T-cell (primary cell): ENCODE results near the gene ARSB. TPM values are rescaled to one million over a fixed set of nuclear protein-coding genes. Genes with fewer than 3 reads are reported as not detected.
A peak's percentile ranks its signal among the peaks of the same experiment; 100 is the strongest.

ENCODE experiments used
- ATAC-seq, 4 experiments: fragments of 200-7000 bp in 3 of 4; fragments of 150-1000 bp in 1 of 4; cut with Tn5 transposase; replicated peaks in 1 of 4; 1 replicate in 3 of 4; 2 replicates in 1 of 4; pipeline ENCODE4 v1.10.0; 2021; ENCODE audit warnings: moderate library complexity in 3 of 4, mild to moderate bottlenecking in 2 of 4, moderate number of reproducible peaks in 1 of 4
- CTCF ChIA-PET, 2 donors: fragments of 300-600 bp; sonication (Branson Sonifier 250); formaldehyde crosslinking; loops; one replicate each; lab custom pipeline; 2022; ENCODE audit warnings: antibody characterized with exemption in 2 of 2; lab: Charles Lee
- POLR2A ChIA-PET, 2 donors: fragments of 300-600 bp; sonication (Branson Sonifier 250); formaldehyde crosslinking; loops; one replicate each; lab custom pipeline; 2022; ENCODE audit warnings: antibody characterized with exemption in 2 of 2; lab: Charles Lee
- DNase-seq, 35 experiments: peaks; one replicate each; pipeline versions ENCODE4 v3.0.0 to v3.0.0-alpha.2; 2013 to 2023
- H3K27ac ChIP-seq: one replicate; pipeline ENCODE4 v1.5.1; 2013; ENCODE audit warnings: low read length
- H3K27me3 ChIP-seq, 2 experiments: replicated peaks in 1 of 2; 1 replicate in 1 of 2; 2 replicates in 1 of 2; pipeline versions ENCODE4 v1.6.1 to v1.7.0; 2013; ENCODE audit warnings: low read length in 1 of 2, mixed read lengths in 1 of 2; ENCODE audit not compliant: control insufficient read depth in 2 of 2, insufficient read depth in 2 of 2; ENCODE audit errors: extremely low read depth in 1 of 2
- H3K36me3 ChIP-seq, 2 donors: 1 replicate in 1 of 2; 2 replicates in 1 of 2; pipeline versions ENCODE4 v1.6.1 to v1.7.0; 2013; ENCODE audit warnings: low read length in 1 of 2; ENCODE audit not compliant: control insufficient read depth in 2 of 2, insufficient read depth in 1 of 2; ENCODE audit errors: extremely low read depth in 1 of 2
- H3K4me1 ChIP-seq, 2 experiments: 1 replicate in 1 of 2; 2 replicates in 1 of 2; pipeline versions ENCODE4 v1.6.1 to v1.7.0; 2013; ENCODE audit warnings: low read length in 2 of 2, mixed read lengths in 1 of 2; ENCODE audit not compliant: insufficient read depth in 2 of 2, control insufficient read depth in 1 of 2; ENCODE audit errors: extremely low read depth in 1 of 2
- H3K4me3 ChIP-seq, 2 donors: 1 replicate in 1 of 2; 2 replicates in 1 of 2; pipeline versions ENCODE4 v1.5.1 to v1.7.0; 2013; ENCODE audit warnings: mild to moderate bottlenecking in 2 of 2, low read length in 1 of 2, moderate library complexity in 1 of 2; ENCODE audit not compliant: control insufficient read depth in 1 of 2; ENCODE audit errors: extremely low read depth in 1 of 2
- H3K9me3 ChIP-seq: 2 replicates; pipeline ENCODE4 v1.7.0; 2013
- H3K27ac Mint-ChIP-seq, 2 donors: one replicate each; pipeline ENCODE4 v1.8.0; 2020 to 2021; ENCODE audit warnings: mild to moderate bottlenecking in 2 of 2, mixed read lengths in 2 of 2
- H3K27me3 Mint-ChIP-seq, 2 donors: one replicate each; pipeline ENCODE4 v1.8.0; 2021 to 2022; ENCODE audit warnings: mixed read lengths in 2 of 2
- H3K36me3 Mint-ChIP-seq: one replicate; pipeline ENCODE4 v1.8.0; 2021; ENCODE audit warnings: mixed read lengths
- H3K4me1 Mint-ChIP-seq, 3 donors: one replicate each; pipeline ENCODE4 v1.8.0; 2020 to 2022; ENCODE audit warnings: mixed read lengths in 3 of 3, mild to moderate bottlenecking in 1 of 3
- H3K4me3 Mint-ChIP-seq, 3 donors: one replicate each; pipeline ENCODE4 v1.8.0; 2020 to 2022; ENCODE audit warnings: mild to moderate bottlenecking in 3 of 3, mixed read lengths in 3 of 3, moderate library complexity in 3 of 3
- H3K9me3 Mint-ChIP-seq, 3 donors: one replicate each; pipeline ENCODE4 v1.8.0; 2020 to 2022; ENCODE audit warnings: mixed read lengths in 3 of 3
- WGBS: methylation state at CpG from one replicate; pipeline ENCODE4 v1.1.5; 2013; ENCODE audit warnings: missing lambda C conversion rate; ENCODE audit not compliant: insufficient coverage; 5-methylcytosine and 5-hydroxymethylcytosine counted together
- total RNA-seq, 35 experiments: library from RNA in 6 of 35; stranded (reverse) in 6 of 35; fragments of 120-200 nt in 1 of 35; gene quantifications; one replicate each; pipeline versions ENCODE4 v1.2.1 to v1.2.4 and lab custom pipeline; 2013 to 2026

Gene ARSB
- total RNA-seq, 5 donors from 2014 or later (not counting 1 experiment from before 2014, with no cell fraction given), result 5.6 to 7.1 (median 6.9) TPM

DNA sequence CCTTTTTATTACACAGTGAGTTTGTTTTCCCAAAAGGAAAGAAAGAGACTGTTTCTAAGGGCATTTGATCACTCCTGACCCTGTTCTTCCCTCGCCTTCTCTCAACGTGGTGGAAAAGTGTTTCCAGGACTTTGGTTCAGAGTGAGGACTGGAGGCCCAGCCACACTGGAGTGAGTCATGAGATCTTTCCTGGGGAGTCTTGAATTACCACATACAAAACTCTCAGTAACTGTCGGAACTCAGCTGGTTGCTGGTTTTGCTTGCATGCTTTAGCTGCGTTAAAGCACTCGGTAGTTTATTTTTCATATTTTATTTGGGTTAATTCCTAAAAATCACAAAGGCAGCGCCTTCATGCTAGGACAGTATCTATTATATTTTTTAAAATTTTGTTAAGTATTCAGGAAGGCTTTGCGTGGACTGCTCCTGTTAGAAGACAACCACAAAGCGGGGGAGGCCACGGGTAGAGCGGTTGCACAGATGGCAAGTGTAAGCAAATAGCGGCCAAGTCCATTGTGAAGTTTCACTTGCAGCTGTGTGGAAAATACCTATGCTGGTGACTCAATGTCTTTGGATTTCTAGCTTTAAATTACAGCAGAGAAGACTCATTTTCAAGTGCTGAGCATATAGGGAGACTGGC, 77.7 kb downstream of the ARSB start:
- Mint-ChIP-seq H3K4me3 (no peak overlapping the region), H3K27ac (no peak overlapping the region), H3K9me3 (no peaks in the 10 kb centered on the region), H3K36me3 (peaks cover 21% of the 10 kb centered on the region), H3K27me3 (no peaks in the 10 kb centered on the region), H3K4me1 (peaks cover 0 to 3% (median 2%) of the 10 kb centered on the region in 3 donors)
- no peaks in the 10 kb centered on the region for H3K27me3 ChIP-seq
- WGBS, result 81% methylated on average over 5 of the region's 11 CpGs
- ChIA-PET POLR2A (interaction anchor here in 1 of 2 donors (1.0 kb wide), 1 partner anchor 64 kb away, joined by 3 read pairs; no protein-coding TSS in a partner anchor), CTCF (no interaction called here)
- ATAC-seq (no peak), DNase-seq (no peak)
- H3K4me1 ChIP-seq, result no peaks in the 10 kb centered on the region
- H3K4me3 ChIP-seq, result no peak overlapping the region
- H3K27ac ChIP-seq, result no peak overlapping the region
- no peaks in the 10 kb centered on the region for H3K9me3 ChIP-seq
- H3K36me3 ChIP-seq, result no peaks in the 10 kb centered on the region

DNA sequence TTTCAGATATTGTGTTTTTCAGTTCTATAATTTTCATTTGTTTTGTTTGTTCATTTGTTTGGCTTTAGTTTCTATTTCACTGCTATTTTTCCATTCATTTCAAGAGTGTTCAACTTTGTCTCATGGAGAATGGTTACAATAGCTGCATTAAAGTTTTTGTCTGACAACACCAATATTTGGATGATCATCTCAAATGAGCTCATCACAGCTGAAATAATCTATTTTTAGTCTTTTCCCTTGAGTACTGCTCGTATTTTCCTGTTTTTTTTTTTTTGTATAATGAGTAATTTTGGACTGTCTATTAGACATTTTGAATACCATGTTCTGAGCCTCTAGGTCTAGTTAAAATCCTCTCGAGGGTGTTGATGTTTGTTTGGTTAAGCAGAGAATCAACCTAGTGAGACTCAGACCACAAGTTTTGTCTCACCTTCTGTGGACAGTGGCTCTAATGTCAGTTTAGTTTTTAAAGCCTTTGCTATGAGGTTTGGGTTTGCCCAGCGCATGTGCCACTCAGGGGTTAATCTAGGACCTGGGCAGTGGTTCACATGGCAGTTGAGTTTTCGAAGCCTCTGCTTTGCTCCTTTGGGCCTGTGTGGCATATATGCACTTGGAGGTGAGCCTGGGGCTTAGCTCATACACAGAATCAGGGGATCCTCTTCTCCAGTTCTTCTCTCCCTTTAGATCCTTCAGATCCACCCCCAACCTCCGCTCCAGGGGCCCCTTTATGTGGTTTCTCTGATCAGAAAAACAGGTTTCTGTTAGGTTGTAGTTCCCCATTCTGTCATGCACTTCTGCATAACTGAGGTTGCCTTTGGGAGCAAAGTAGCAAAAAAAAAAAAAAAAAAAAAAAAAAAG, 79.8 kb downstream of the ARSB start:
- Histone ChIP-seq H3K9me3 (no peaks in the 10 kb centered on the region), H3K27ac (no peak overlapping the region), H3K36me3 (no peaks in the 10 kb centered on the region), H3K4me1 (no peaks in the 10 kb centered on the region), H3K27me3 (no peaks in the 10 kb centered on the region), H3K4me3 (no peak overlapping the region)
- WGBS, result no CpG with 5 or more reads among the region's 5 CpGs
- ATAC-seq (no peak), DNase-seq (no peak)
- Mint-ChIP-seq H3K4me3 (no peak overlapping the region), H3K4me1 (peaks cover 0 to 3% (median 2%) of the 10 kb centered on the region in 3 donors), H3K9me3 (peaks cover 0 to 6% (median 4%) of the 10 kb centered on the region in 3 donors), H3K27me3 (no peaks in the 10 kb centered on the region), H3K36me3 (peaks cover 26% of the 10 kb centered on the region), H3K27ac (no peak overlapping the region)
- CTCF ChIA-PET, result interaction anchor here in 1 of 2 donors (0.6 kb wide), 1 partner anchor 117 kb away, joined by 7 read pairs; no protein-coding TSS in a partner anchor
- POLR2A ChIA-PET, result interaction anchor here in 1 of 2 donors (0.6 kb wide), 1 partner anchor 621 kb away, joined by 8 read pairs; no protein-coding TSS in a partner anchor

GRCh38 chr5:78903861-78904260, 81.2 kb downstream of the ARSB start:
- ATAC-seq, result no peak
- Mint-ChIP-seq H3K36me3 (peaks cover 31% of the 10 kb centered on the region), H3K27me3 (no peaks in the 10 kb centered on the region), H3K27ac (no peak overlapping the region), H3K9me3 (peaks cover 10 to 15% (median 15%) of the 10 kb centered on the region in 3 donors), H3K4me1 (peaks cover 0 to 3% (median 2%) of the 10 kb centered on the region in 3 donors), H3K4me3 (no peak overlapping the region)
- Histone ChIP-seq H3K9me3 (no peaks in the 10 kb centered on the region), H3K36me3 (no peaks in the 10 kb centered on the region), H3K4me1 (no peaks in the 10 kb centered on the region), H3K4me3 (no peak overlapping the region), H3K27me3 (no peaks in the 10 kb centered on the region), H3K27ac (no peak overlapping the region)
- WGBS, result no CpG with 5 or more reads among the region's 1 CpG
- DNase-seq, result no peak
- ChIA-PET POLR2A (no interaction called here), CTCF (no interaction called here)

DNA sequence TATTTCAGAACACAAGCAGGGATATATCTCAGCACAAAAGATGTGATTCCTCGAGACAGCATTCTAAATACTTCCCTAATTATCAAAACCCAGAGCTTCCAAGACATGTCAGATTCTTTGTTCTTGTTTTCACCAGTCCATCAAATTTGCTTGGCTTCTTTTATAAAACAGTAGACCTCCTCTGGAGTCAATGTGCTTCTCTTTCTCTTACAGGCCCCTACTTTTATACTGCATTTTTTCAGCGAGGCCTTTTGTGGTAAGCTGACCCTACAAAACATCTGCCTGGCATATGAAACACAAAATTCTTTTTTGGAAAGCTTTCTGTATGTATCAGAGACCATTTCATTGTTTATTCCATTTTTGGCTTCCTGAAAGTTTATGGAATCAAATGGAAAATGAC, 81.8 kb downstream of the ARSB start:
- H3K4me1 ChIP-seq, result no peaks in the 10 kb centered on the region
- Mint-ChIP-seq H3K36me3 (peaks cover 34% of the 10 kb centered on the region), H3K27ac (no peak overlapping the region), H3K4me1 (peaks cover 0 to 2% (median under 1%) of the 10 kb centered on the region in 3 donors), H3K27me3 (no peaks in the 10 kb centered on the region), H3K9me3 (peaks cover 10 to 17% (median 16%) of the 10 kb centered on the region in 3 donors), H3K4me3 (no peak overlapping the region)
- H3K27me3 ChIP-seq, result no peaks in the 10 kb centered on the region
- ChIA-PET POLR2A (no interaction called here), CTCF (no interaction called here)
- ATAC-seq, result no peak
- H3K9me3 ChIP-seq, result no peaks in the 10 kb centered on the region
- WGBS, result 100% methylated on average over 2 of the region's 2 CpGs
- H3K27ac ChIP-seq, result no peak overlapping the region
- no peaks in the 10 kb centered on the region for H3K36me3 ChIP-seq
- no peak overlapping the region for H3K4me3 ChIP-seq
- DNase-seq, result no peak

- POLR2A ChIA-PET, result no interaction called here
- Mint-ChIP-seq H3K36me3 (peaks cover 33% of the 10 kb centered on the region), H3K27ac (no peak overlapping the region), H3K27me3 (no peaks in the 10 kb centered on the region), H3K9me3 (peaks cover 10 to 17% (median 16%) of the 10 kb centered on the region in 3 donors), H3K4me3 (no peak overlapping the region), H3K4me1 (no peaks in the 10 kb centered on the region)
- Histone ChIP-seq H3K36me3 (peaks cover 0 to 3% of the 10 kb centered on the region in 2 donors), H3K27me3 (no peaks in the 10 kb centered on the region), H3K4me3 (no peak overlapping the region), H3K27ac (no peak overlapping the region), H3K9me3 (no peaks in the 10 kb centered on the region), H3K4me1 (no peaks in the 10 kb centered on the region)
- CTCF ChIA-PET, result interaction anchor here in 1 of 2 donors (0.9 to 1.0 kb wide), 2 partner anchors 233 kb away, joined by 3 to 11 read pairs; no protein-coding TSS in a partner anchor
- DNase-seq, result peak in 1 of 35 experiments; percentile 24
- WGBS, result 37% methylated on average over 3 of the region's 3 CpGs
- no peak for ATAC-seq
Measured at GRCh38 chr5:78899922-78900362, 85.2 kb downstream of the ARSB start.

- H3K27me3 Mint-ChIP-seq, result no peaks in the 10 kb centered on the region
- POLR2A ChIA-PET, result no interaction called here
- ATAC-seq, result no peak
Measured at GRCh38 chr5:78896132-78896531, 89.0 kb downstream of the ARSB start.

More at GRCh38 chr5:78896132-78896531, 89.0 kb downstream of the ARSB start:
- peaks cover 0 to 3% of the 10 kb centered on the region in 2 donors for H3K36me3 ChIP-seq
- no peaks in the 10 kb centered on the region for H3K27me3 ChIP-seq
- Mint-ChIP-seq H3K4me1 (no peaks in the 10 kb centered on the region), H3K9me3 (peaks cover 10 to 15% (median 13%) of the 10 kb centered on the region in 3 donors), H3K36me3 (peaks cover 25% of the 10 kb centered on the region), H3K27ac (no peak overlapping the region), H3K4me3 (no peak overlapping the region)
- WGBS, result 100% methylated on average over 1 of the region's 4 CpGs
- CTCF ChIA-PET, result no interaction called here
- H3K4me3 ChIP-seq, result no peak overlapping the region
- no peak for DNase-seq
- no peak overlapping the region for H3K27ac ChIP-seq
- no peaks in the 10 kb centered on the region for H3K4me1 ChIP-seq
- no peaks in the 10 kb centered on the region for H3K9me3 ChIP-seq
